Calu3 (cell line): ENCODE data around the gene DNAJC17. TPM values are rescaled to one million over a fixed set of nuclear protein-coding genes. Genes with fewer than 3 reads are reported as not detected.
A peak's percentile ranks its signal among the peaks of the same experiment; 100 is the strongest.

Source experiments
- BruUV-seq: library from RNA; stranded (reverse); fragments of 400-500 nt; replicated peaks from 2 replicates; lab custom pipeline; 2021; lab: Mats Ljungman, UMichigan
- CTCF ChIA-PET: fragments of 300-600 bp; sonication (Branson Sonifier 250); formaldehyde crosslinking; loops from one replicate; lab custom pipeline; 2022; ENCODE audit warnings: antibody characterized with exemption; lab: Charles Lee
- DNase-seq: peaks from one replicate; pipeline ENCODE4 v3.0.0; 2022
- H3K27ac Mint-ChIP-seq: one replicate; pipeline ENCODE4 v1.8.0; 2022; ENCODE audit warnings: mixed read lengths; ENCODE audit not compliant: unreplicated experiment
- H3K27me3 Mint-ChIP-seq: one replicate; pipeline ENCODE4 v1.8.0; 2022; ENCODE audit warnings: mixed read lengths; ENCODE audit not compliant: unreplicated experiment
- H3K36me3 Mint-ChIP-seq: one replicate; pipeline ENCODE4 v1.8.0; 2022; ENCODE audit warnings: mild to moderate bottlenecking, moderate library complexity, mixed read lengths; ENCODE audit not compliant: insufficient read depth, unreplicated experiment
- H3K4me1 Mint-ChIP-seq: one replicate; pipeline ENCODE4 v1.8.0; 2022; ENCODE audit warnings: mild to moderate bottlenecking, low read depth, mixed read lengths; ENCODE audit not compliant: unreplicated experiment
- H3K4me3 Mint-ChIP-seq: one replicate; pipeline ENCODE4 v1.8.0; 2022; ENCODE audit warnings: mild to moderate bottlenecking, low read depth, moderate library complexity, mixed read lengths; ENCODE audit not compliant: unreplicated experiment
- H3K9me3 Mint-ChIP-seq: one replicate; pipeline ENCODE4 v1.8.0; 2022; ENCODE audit warnings: low read depth, mixed read lengths; ENCODE audit not compliant: unreplicated experiment
- intact Hi-C: fragments of 100-400 bp; cut with micrococcal nuclease; formaldehyde crosslinking; loops from one replicate; pipeline ENCODE4 v1.10.0; 2022; ENCODE audit not compliant: unreplicated experiment
- total RNA-seq: library from RNA; stranded (reverse); gene quantifications from 2 replicates; pipeline ENCODE4 v1.2.3, GENCODE V29; 2022
- TF ChIP-seq, protein P1 (sequence below): fragments of 200-600 bp; IDR thresholded peaks from one replicate; pipeline ENCODE4 v1.8.0; 2022; ENCODE audit warnings: antibody characterized with exemption; ENCODE audit not compliant: unreplicated experiment

DNAJC17 gene
- total RNA-seq, 1 experiment from 2014 or later, result 17.4 TPM

DNA sequence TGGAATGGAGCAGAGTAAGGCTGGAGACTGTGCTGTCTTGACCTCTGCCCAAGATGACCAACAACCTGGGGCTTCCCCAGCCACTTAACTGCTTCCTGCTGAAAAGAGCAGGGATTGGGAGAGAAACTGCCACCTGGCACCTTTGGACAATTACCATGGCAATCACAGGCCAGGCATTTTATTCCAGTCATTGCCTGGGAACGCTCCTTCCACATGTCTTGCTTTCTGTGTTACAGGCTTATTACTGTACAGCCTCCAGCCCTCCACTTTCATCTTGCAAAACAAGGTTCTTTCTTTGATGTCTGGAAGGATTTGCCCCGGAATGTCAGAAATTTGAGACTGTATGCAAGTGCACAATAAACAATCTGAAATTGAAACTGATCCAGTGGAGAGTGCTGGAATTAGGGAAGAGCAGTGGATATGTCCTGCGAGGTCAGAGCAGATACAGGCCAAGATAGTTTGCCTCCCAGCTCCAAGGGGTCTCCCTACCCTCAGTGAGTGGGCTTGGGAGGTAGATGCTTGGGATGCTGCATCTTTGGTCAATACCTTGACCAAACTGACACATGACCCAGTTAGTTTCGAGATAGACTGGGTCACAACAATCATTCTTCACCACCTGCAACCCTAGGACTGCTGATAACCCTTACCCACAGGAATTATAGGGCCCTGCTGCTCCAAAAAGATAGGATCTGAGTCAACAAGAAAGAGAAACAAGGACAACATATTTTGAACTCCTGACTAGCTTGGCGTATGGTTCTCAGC lies 18.6 kb upstream of the DNAJC17 start:
- TF ChIP-seq, protein P1, sequence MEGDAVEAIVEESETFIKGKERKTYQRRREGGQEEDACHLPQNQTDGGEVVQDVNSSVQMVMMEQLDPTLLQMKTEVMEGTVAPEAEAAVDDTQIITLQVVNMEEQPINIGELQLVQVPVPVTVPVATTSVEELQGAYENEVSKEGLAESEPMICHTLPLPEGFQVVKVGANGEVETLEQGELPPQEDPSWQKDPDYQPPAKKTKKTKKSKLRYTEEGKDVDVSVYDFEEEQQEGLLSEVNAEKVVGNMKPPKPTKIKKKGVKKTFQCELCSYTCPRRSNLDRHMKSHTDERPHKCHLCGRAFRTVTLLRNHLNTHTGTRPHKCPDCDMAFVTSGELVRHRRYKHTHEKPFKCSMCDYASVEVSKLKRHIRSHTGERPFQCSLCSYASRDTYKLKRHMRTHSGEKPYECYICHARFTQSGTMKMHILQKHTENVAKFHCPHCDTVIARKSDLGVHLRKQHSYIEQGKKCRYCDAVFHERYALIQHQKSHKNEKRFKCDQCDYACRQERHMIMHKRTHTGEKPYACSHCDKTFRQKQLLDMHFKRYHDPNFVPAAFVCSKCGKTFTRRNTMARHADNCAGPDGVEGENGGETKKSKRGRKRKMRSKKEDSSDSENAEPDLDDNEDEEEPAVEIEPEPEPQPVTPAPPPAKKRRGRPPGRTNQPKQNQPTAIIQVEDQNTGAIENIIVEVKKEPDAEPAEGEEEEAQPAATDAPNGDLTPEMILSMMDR, result no peak
- no peaks in the 10 kb centered on the region for H3K27me3 Mint-ChIP-seq
- no peak overlapping the region for H3K4me3 Mint-ChIP-seq
- no peak overlapping the region for H3K27ac Mint-ChIP-seq
- no TSS peak for BruUV-seq
- CTCF ChIA-PET, result interaction anchor here (0.7 kb wide), 1 partner anchor 38 kb away, joined by 3 read pairs; no protein-coding TSS in a partner anchor
- intact Hi-C loops, result no loop called here
- H3K36me3 Mint-ChIP-seq, result no peaks in the 10 kb centered on the region
- H3K4me1 Mint-ChIP-seq, result peaks cover 8% of the 10 kb centered on the region
- no peaks in the 10 kb centered on the region for H3K9me3 Mint-ChIP-seq
- DNase-seq, result peak; percentile 50

DNA sequence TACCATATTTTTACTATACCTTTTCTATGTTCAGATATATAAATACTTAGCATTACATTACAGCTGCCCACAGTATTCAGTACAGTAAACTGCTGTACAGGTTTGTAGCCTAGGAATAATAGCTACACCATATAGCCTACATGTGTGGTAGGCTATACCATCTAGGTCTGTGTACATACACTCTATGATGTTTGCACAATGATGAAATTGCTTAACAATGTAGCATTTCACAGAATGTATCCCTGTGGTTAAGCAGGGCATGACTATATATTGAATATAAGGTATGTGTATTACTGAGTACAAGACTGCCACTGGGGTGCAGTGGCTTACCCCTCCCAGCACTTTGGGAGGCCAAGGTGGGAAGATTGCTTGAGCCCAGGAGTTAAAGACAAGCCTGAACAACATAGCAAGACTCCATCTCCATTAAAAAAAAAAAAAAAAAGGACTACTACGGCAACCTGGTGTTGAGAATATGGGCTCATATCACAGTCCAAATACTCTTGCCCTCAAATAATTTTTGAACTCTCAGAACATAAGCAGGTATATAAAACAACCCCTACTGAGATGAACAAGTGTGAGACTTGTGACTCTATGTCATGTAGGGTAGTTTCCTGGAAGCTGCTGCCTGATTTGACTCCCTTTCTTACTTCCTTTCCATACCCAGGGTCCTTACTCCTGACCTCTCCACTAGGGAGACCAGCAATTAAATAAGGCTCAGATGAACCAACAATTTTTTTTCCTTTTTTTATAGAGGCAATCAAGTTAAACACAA lies 16.5 kb upstream of the DNAJC17 start:
- CTCF ChIA-PET, result interaction anchor here (0.7 kb wide), 1 partner anchor 721 kb away, joined by 3 read pairs; no protein-coding TSS in a partner anchor
- intact Hi-C loops, result no loop called here
- H3K4me3 Mint-ChIP-seq, result no peak overlapping the region

DNA sequence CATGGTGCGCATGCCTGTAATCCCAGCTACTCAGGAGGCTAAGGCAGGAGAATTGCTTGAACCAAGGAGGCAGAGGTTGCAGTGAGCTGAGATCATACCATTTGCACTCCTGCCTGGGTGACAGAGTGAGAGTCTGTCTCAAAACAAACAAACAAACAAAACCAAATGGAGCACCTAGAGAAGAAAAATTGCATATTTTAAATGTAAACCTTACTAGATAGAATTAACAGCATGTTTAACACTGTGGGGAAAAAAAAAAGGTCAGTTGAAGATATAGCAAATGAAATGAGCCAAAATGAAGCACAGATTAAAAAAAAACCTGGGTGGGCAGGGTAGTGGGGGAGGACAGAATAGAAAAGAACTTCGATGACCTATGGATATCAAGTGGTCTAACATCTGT lies 13.9 kb upstream of the DNAJC17 start:
- H3K27ac Mint-ChIP-seq, result no peak overlapping the region
- H3K9me3 Mint-ChIP-seq, result no peaks in the 10 kb centered on the region
- no TSS peak for BruUV-seq
- no peaks in the 10 kb centered on the region for H3K36me3 Mint-ChIP-seq
- no peaks in the 10 kb centered on the region for H3K4me1 Mint-ChIP-seq
- intact Hi-C loops, result no loop called here
- CTCF ChIA-PET, result no interaction called here
- TF ChIP-seq, protein P1, result no peak
- no peak overlapping the region for H3K4me3 Mint-ChIP-seq
- no peaks in the 10 kb centered on the region for H3K27me3 Mint-ChIP-seq
- no peak for DNase-seq

More for the DNA sequence above, 16.5 kb upstream of the DNAJC17 start:
- no peak for DNase-seq
- no peaks in the 10 kb centered on the region for H3K36me3 Mint-ChIP-seq
- TF ChIP-seq, protein P1, result no peak
- no peaks in the 10 kb centered on the region for H3K27me3 Mint-ChIP-seq
- no peak overlapping the region for H3K27ac Mint-ChIP-seq
- no TSS peak for BruUV-seq
- peaks cover 7% of the 10 kb centered on the region for H3K4me1 Mint-ChIP-seq
- no peaks in the 10 kb centered on the region for H3K9me3 Mint-ChIP-seq

DNA sequence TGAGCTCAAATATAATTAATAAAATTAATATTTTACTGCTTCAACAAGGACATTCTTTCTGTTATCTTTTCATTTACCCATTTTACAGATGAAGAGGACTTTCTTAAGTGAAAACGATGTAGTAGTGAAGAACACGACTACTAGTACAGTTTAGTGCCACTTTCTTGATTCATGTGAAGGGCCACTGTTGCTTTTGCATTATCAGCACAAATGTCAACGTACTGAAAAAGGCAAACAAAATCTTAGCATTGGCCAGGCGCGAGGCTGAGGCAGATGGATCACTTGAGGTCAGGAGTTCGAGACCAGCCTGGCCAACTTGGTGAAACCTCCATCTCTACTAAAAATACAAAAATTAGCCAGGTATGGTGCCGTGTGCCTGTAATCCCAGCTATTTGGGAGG lies 11.8 kb upstream of the DNAJC17 start:
- Mint-ChIP-seq H3K27me3 (no peaks in the 10 kb centered on the region), H3K4me1 (no peaks in the 10 kb centered on the region), H3K4me3 (no peak overlapping the region), H3K27ac (no peak overlapping the region), H3K36me3 (no peaks in the 10 kb centered on the region), H3K9me3 (no peaks in the 10 kb centered on the region)
- DNase-seq, result no peak
- intact Hi-C loops, result no loop called here
- BruUV-seq, result no TSS peak
- TF ChIP-seq, protein P1, result no peak
- CTCF ChIA-PET, result no interaction called here
